Activated CD4-positive, CD25-positive, alpha-beta regulatory T cell treated with anti-CD3 and anti-CD28 coated beads, Interleukin-2, amount 50 U/mL, for 24 hours (primary cell): Measurements from ENCODE around the gene CRISPLD2.

ENCODE experiments used
- ATAC-seq, 2 donors: fragments of 150-1000 bp; cut with Tn5 transposase; one replicate each; pipeline ENCODE4 v1.10.0; 2021; ENCODE audit warnings: mild to moderate bottlenecking in 1 of 2, moderate library complexity in 1 of 2

CRISPLD2 gene

DNA sequence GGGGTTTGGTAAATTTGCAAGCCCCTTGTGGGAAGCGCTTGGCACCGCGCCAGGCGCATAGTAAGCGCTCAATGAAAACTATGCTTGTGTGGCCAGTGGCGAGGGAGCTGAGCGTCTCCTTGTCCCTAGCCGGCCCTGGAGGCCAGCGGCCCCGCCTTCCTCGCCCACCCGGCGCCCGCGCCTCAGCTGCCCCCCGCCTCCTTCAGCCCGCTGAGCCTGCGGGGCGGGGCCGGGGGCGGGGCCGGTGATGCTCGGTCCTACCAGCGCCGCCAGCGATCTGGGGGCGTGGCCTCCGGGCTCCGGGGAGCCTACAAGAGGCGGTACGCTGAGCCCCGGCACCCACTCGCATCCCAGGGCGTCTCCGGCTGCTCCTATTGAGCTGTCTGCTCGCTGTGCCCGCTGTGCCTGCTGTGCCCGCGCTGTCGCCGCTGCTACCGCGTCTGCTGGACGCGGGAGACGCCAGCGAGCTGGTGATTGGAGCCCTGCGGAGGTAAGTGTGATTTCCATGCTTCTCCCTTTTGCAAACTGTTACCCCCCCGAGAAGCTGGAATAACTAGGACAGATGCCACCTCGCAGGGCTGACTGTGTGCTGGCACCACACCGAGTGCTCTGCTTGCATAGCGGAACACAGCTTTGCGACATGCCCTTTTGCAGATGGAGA lies at the start of gene CRISPLD2:
Gene CRISPLD2, plus strand, starts transcription at position 342 of the 661 bp plus-strand sequence. CDS start 18,511 bp downstream, outside the sequence.
- peak; percentile 89 to 93 for ATAC-seq

DNA sequence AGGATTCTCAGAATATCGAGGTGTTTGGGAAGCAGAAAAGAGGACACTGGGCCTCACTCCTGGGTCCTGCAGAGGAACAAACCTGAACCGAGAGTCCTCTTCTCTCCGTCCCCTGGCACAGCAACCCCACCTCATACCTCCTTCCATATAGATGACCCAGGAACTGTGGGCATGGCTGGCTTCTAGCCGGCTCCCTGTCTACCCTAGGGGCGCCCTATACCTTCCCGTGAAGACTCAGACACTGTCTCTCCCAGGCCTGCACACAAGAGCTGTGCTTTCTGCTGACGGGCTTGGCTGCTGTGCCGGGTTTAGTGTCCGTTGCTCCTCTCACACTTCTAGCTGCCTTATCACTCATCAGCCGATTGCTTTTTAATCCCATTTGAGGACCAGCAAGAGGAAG lies 46.5 kb upstream of the CRISPLD2 start:
- no peak for ATAC-seq

DNA sequence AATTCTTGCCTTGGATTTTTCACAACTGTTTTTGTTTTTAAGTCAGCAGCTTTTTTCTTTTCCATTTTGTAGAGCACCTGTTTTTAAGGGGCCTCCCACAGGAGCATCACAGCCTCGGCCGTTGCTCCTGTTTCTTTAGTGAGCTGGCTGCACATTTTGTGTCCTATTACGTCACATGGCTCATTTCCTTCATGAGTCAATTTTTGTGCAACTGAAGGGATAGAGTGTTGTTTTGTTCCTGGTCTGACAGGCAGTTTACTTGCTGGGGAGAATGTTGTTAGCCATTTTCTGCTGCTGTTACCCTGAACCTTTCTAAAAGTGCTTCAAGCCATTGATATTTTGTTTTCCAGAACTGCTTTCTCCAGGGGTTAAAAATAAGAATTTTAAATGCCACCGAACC lies 45.0 kb upstream of the CRISPLD2 start:
- ATAC-seq: no peak

- no peak for ATAC-seq
Measured at GRCh38 chr16:84775262-84775810, 44.4 kb upstream of the CRISPLD2 start.

DNA sequence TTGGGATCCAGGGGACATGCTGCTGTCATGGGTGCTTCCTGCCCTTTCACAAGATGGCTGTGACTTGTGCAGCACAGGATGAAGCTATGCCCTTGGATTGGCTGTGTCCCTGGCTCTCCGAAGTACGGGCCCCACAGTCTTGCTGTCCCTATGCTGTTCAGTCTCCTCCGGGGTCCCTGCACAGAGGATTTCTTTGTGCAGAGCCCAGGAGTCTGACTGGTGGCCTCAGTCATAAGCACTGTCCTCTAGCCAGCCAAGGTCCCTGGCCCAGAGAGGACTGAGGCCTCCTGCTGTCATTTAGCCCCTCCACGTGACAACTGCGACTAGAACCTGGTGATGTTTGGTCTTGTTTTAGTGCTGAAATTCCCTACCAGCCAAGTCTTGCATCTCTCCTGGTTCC lies 42.4 kb upstream of the CRISPLD2 start:
- ATAC-seq: no peak

DNA sequence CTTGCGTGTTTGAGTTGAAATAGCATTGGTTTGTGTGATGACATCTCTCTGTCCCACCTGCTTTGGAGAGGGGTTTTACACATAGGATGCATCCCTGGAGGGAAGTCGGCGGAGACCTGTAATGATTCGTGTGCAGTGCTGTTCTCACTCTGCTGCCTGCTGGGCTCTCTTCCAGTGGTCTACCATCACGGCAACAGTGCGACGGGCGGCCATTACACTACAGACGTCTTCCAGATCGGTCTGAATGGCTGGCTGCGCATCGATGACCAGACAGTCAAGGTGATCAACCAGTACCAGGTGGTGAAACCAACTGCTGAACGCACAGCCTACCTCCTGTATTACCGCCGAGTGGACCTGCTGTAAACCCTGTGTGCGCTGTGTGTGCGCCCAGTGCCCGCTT lies 41.1 kb upstream of the CRISPLD2 start:
- ATAC-seq: no peak

DNA sequence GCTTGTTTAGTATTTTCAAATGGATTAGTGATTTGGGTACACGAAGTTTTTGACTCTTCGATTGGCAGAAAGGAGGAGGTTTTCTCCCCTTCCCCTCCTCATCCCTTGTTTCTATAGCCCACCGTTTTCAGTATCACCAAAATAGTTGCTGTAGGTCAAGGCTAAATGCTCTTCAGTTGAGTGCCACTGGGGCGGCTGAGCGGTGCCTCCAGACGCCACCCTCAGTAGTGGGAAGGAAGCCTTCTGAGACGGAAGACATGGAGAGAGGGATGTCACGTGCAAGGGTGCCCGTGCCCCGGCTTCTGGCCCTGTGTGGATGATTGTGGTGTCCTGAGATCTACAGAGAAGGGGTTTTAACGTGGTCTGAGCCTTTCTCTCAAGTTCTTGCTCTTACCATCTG lies 39.7 kb upstream of the CRISPLD2 start:
- no peak for ATAC-seq

DNA sequence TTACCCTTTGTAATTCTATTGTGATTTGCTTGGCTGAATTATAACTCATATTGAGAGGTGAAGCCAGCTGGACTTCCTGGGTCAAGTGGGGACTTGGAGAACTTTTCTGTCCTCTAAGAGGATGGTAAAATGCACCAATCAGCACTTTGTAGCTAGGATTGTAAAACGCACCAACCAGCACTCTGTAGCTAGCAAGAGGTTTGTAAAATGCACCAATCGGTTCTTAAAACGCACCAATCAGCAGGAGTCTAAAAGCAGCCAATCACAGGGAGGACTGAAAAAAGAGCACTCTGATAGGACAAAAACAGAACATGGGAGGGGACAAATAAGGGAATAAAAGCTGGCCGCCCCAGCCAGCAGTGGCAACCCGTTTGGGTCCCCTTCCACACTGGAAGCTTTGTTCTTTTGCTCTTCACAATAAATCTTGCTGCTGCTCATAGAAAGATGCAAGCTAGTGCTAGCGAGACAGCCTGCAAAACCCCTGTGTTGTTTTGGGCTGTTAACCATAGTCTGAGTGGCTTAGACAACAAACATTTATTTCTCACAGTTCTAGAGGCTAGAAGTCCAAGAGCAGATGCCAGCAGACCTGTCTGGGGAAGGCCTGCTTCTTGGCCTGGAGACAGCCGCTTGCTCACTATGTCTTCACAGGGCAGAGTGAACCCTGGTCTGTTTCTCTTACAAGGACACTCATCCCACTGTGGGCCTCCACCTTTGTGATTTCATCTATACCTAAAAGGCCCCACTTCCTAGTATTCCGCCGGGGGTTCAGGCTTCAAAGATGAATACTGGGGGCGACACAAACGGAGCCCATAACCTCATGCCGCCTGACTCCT lies 39.0 kb upstream of the CRISPLD2 start:
- no peak for ATAC-seq

- no peak for ATAC-seq
Measured at GRCh38 chr16:84782846-84783245, 36.9 kb upstream of the CRISPLD2 start.

DNA sequence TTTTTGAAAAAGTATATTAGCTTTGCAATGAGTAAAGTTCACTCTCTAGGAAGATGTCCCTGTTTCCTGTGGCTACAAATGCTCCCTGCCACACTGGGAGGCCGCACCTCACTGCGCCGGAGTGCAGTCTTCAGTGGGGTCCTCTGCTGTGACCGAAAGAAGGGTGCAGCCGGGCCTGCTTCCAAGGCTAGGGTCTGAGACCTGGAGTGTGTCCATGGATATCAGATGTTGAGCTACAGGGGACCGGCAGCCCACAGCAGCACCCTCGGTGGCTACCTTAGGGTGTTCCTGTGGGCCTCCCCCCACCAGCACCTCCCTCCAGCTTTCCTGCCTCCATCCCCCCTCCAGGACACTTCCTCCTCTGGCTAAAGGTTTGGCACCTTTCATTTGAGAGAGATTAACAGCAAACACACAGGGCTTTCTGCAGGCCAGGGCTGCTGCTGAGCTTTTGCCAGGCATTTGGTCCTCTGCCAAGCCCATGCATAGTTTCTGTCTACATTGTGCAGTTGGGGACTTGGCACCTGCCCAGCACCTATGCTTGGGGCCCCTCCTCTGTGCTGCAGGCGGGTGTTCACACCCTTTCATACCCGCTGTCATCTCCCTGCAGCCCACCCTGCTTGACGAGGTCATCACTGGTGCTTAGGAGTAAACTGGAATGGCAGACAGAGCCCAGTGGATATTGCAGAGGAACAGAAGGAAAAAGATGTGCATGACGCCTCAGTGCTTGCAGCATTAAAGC lies 33.8 kb upstream of the CRISPLD2 start:
- no peak for ATAC-seq

DNA sequence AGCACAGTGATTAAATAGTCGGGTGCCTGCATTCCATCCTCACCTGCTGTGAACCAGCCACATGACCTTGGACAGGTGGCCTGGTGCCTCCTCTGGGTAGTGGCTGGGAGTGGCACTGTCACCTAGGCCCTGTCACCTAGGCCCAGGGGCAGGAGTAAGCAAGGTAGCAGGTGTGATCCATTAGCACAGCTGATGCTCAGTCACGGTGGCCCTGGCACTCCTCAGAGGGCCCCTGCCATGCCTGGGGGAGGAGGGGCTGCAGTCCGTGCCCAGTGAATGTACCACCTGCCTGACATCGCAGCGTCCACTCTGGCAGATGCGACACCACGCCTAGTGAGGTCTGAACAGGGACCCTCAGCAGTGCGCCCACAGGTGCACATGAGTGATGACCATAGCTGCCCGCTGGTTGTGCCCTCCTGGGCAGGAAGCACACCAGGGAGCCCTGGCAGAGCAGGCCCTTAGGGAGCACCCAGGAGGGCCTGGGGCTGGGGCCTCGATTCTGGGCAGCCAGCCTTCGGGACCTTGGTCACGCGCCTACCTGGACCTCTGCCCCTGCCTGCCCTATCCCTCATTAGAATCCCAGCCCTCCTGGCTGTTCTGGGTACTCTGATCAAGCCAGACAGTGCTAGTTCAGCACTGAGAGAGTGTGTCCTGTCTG lies 33.1 kb upstream of the CRISPLD2 start:
- no peak for ATAC-seq

DNA sequence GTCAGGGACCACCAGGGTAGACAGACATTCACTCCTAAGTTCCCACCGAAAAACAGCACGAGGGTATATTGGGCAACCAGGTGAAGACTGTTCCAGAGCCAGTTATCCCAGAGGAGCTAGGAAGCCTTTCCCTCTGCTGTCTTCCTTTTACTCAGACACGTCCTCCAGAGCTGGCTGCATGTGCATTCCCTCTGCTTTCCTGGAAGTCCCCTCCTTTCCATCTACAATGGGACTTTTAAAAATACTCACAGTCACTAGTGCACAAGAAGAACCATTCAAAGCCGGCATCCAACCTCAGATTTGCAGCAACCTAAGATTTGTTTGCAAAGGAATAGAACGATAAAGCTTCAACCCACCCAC lies 32.5 kb upstream of the CRISPLD2 start:
- no peak for ATAC-seq

DNA sequence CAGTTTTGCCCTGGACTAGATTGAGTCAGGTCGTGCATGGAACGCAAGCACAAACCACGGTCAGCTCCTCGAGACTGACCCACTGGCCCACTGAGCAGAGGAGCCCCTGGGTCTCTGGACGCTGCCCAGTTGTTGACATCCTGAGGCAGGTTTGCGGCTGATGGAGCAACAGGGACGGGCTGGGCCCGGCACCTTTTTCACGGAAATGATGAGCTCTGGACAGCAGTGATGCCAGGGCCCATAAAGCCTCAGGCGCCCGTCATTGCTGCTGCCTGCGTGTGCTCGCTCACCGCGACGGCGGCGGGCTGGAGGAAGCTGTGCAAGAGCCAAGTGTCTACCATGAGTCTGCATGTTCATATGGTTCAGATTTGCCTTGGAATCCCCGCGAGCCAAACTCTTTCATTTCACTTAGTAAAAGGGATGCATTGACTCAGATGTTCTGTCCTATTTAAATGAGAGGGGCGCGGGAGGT lies 30.8 kb upstream of the CRISPLD2 start:
- ATAC-seq: no peak

- no peak for ATAC-seq
Measured at GRCh38 chr16:84789431-84789830, 30.4 kb upstream of the CRISPLD2 start.

- ATAC-seq: no peak
Measured at GRCh38 chr16:84790301-84790700, 29.5 kb upstream of the CRISPLD2 start.

DNA sequence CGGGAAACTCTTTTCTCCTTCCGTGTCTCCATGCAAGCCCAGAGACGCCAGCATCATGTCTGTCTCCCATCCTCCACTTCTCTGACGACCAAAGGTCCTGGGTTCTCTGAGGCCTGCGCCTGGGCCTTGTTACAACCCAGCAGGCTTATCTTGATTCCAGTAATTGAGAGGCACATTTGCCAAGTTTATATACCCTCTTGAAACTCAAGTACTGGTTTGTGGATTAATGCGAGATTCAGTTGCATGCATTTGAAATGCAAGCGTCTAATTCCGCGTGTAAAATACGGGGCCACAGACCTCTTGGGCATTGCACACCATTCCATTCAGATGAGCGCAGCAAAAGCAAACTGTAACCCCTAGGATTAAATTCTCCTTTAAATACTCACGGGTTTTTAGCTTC lies 28.7 kb upstream of the CRISPLD2 start:
- no peak for ATAC-seq

- no peak for ATAC-seq
Measured at GRCh38 chr16:84791501-84791900, 28.3 kb upstream of the CRISPLD2 start.

- ATAC-seq: no peak
Measured at GRCh38 chr16:84794186-84794585, 25.6 kb upstream of the CRISPLD2 start.

DNA sequence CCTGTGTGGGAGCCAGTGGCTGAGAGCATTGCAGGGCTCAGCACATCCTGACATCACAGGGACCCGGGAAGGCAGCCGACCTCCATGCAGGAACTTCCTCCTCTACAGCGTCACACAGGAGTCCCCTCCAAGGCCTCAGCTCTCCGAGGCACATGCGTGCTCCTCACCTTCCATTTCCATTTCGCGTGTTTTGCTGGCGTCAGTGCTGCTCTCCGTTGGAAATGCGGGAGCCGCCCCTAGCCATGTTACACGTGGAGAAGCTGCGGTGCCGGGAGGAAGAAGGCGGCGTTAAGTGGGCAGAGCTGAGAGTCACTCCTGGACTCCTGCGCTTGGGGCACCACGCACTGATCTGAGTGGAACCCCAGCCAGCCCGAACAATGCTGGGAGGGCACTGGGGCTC lies 25.2 kb upstream of the CRISPLD2 start:
- ATAC-seq: no peak

- no peak for ATAC-seq
Measured at GRCh38 chr16:84795329-84796053, 24.3 kb upstream of the CRISPLD2 start.

- ATAC-seq: no peak
Measured at GRCh38 chr16:84800158-84800978, 19.4 kb upstream of the CRISPLD2 start.
